Heart left ventricle (tissue), 13 donors: ENCODE results near the gene ITGA6.

Experiments
- CTCF ChIP-seq, 12 donors: fragments of 200-600 bp; sonication (generic) in 4 of 12; IDR thresholded peaks; one replicate each; pipeline versions ENCODE4 v1.5.0 to v1.8.0; 2018 to 2022; ENCODE audit warnings: antibody characterized with exemption in 12 of 12, mild to moderate bottlenecking in 5 of 12
- POLR2A ChIP-seq, 2 donors: fragments of 450-650 bp; IDR thresholded peaks; one replicate each; pipeline ENCODE4 v1.6.1; 2017; ENCODE audit warnings: antibody characterized with exemption in 2 of 2, mild to moderate bottlenecking in 2 of 2, moderate library complexity in 2 of 2
- donor health status: ischemic (EF 13 %, LVEDD 7.1; RV severe dilation, severe dysfunction).
- donor health status: DM: no; HTN: yes; CAD: no.
- donor health status: DM: no; HTN: no; CAD: no.
- donor health status: ischemic (EF 25% LVEDD 6.9; RV normal size, moderate dysfunction).
- donor health status: ischemic (EF 25% LVEDD 5.7; RV mildly dilated, moderate dysfunction).
- donor health status: ischemic (EF 35%, LVEDD 5.7; RV mildly dilated, moderate dysfunction).
- donor health status: nonischemic (EF 11% LVEDD 7.7; RV severe dilation, severe dysfunction).
- donor health status: DM: yes; HTN: yes; CAD: no.
- donor health status: PGD.
- donor health status: ischemic (EF 29% LVEDD 5.4; RV normal size, mild dysfunction).
- donor health status: nonischemic (EF 23%, LVEDD 6.1; RV moderate dilation, normal function).

- TF ChIP-seq CTCF (IDR thresholded peaks at IDR 0.05) (no peak), POLR2A (IDR thresholded peaks at IDR 0.05) (no peak)
Observed at GRCh38 chr2:172460780-172461201, 33.4 kb downstream of the ITGA6 start.
